Osteocyte (in vitro differentiated cells): ENCODE data around the gene TMEM45A. TPM values are rescaled to one million over a fixed set of nuclear protein-coding genes. Genes with fewer than 3 reads are reported as not detected.
"Not testable (repeated sequence)": the region's sequence is repeated elsewhere in the genome, so short reads cannot be mapped to it uniquely, and the experiment has no call there.

ENCODE experiments used
- DNase-seq: peaks from one replicate; pipeline ENCODE4 v3.0.0; 2021; ENCODE audit warnings: mixed read lengths; ENCODE audit not compliant: unreplicated experiment; ENCODE audit errors: extremely low spot score
- H3K27ac Mint-ChIP-seq: one replicate; pipeline ENCODE4 v1.8.0; 2021; ENCODE audit warnings: mild to moderate bottlenecking, mixed read lengths; ENCODE audit not compliant: unreplicated experiment
- H3K27me3 Mint-ChIP-seq: one replicate; pipeline ENCODE4 v1.8.0; 2021; ENCODE audit warnings: mixed read lengths; ENCODE audit not compliant: unreplicated experiment
- H3K36me3 Mint-ChIP-seq: one replicate; pipeline ENCODE4 v1.8.0; 2021; ENCODE audit warnings: mixed read lengths; ENCODE audit not compliant: unreplicated experiment
- H3K4me1 Mint-ChIP-seq: one replicate; pipeline ENCODE4 v1.8.0; 2021; ENCODE audit warnings: mixed read lengths; ENCODE audit not compliant: unreplicated experiment
- H3K4me3 Mint-ChIP-seq: one replicate; pipeline ENCODE4 v1.8.0; 2021; ENCODE audit warnings: mild to moderate bottlenecking, moderate library complexity, mixed read lengths; ENCODE audit not compliant: unreplicated experiment
- H3K9me3 Mint-ChIP-seq: one replicate; pipeline ENCODE4 v1.8.0; 2021; ENCODE audit warnings: mixed read lengths; ENCODE audit not compliant: unreplicated experiment
- total RNA-seq: library from RNA; stranded (reverse); gene quantifications from 2 replicates; pipeline ENCODE4 v1.2.1, GENCODE V29; 2021
- TF ChIP-seq, protein P1 (sequence below): fragments of 200-600 bp; sonication (generic); IDR thresholded peaks from 2 replicates; pipeline ENCODE4 v1.5.0; 2021; ENCODE audit warnings: antibody characterized with exemption, mild to moderate bottlenecking, moderate library complexity

TMEM45A gene
- total RNA-seq, 1 donor from 2014 or later = 29.1 TPM

DNA sequence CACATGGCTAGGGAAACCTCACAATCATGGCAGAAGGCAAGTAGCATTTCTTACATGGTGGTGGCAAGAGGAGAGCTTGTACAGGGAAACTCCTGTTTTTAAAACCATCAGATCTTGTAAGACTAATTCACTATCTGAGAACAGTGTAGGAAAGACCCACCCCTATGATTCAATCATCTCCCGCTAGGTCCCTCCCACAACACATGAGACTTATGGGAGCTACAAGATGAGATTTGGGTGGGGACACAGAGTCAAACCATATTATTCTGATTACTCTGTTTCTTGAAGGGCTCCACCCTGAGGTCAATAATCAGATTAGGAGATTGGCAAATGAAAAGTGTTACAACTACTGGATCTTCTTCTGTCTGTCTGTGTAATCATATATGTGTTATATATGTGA lies 21.5 kb upstream of the TMEM45A start:
- Mint-ChIP-seq H3K4me3 (no peak overlapping the region), H3K27me3 (peaks cover 10% of the 10 kb centered on the region), H3K27ac (no peak overlapping the region), H3K9me3 (peaks cover 12% of the 10 kb centered on the region), H3K4me1 (peaks cover 3% of the 10 kb centered on the region), H3K36me3 (no peaks in the 10 kb centered on the region)
- no peak for DNase-seq
- TF ChIP-seq, protein P1, sequence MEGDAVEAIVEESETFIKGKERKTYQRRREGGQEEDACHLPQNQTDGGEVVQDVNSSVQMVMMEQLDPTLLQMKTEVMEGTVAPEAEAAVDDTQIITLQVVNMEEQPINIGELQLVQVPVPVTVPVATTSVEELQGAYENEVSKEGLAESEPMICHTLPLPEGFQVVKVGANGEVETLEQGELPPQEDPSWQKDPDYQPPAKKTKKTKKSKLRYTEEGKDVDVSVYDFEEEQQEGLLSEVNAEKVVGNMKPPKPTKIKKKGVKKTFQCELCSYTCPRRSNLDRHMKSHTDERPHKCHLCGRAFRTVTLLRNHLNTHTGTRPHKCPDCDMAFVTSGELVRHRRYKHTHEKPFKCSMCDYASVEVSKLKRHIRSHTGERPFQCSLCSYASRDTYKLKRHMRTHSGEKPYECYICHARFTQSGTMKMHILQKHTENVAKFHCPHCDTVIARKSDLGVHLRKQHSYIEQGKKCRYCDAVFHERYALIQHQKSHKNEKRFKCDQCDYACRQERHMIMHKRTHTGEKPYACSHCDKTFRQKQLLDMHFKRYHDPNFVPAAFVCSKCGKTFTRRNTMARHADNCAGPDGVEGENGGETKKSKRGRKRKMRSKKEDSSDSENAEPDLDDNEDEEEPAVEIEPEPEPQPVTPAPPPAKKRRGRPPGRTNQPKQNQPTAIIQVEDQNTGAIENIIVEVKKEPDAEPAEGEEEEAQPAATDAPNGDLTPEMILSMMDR = no peak

DNA sequence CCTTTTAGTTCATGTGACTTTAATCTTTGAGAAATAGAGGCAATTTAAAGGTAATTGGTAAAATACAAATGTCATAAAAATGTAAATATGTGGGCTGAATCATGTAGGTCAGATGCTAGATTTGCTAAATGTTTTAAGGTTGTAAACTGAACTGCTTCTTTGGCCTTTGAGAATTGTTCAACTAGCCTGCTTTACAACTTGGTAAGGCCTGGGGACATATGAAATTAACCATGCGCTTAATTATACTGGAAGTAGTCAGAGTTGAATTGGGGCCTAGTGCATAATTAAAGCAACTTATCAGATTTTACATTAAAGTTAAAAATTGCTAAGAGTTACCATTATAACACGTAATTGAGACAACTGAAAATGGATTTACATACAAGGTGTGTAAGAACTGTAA lies 21.0 kb upstream of the TMEM45A start:
- peaks cover 15% of the 10 kb centered on the region for H3K9me3 Mint-ChIP-seq
- no peak overlapping the region for H3K4me3 Mint-ChIP-seq
- no peaks in the 10 kb centered on the region for H3K4me1 Mint-ChIP-seq
- DNase-seq = no peak
- TF ChIP-seq, protein P1 = no peak
- H3K27ac Mint-ChIP-seq = no peak overlapping the region
- H3K27me3 Mint-ChIP-seq = peaks cover 15% of the 10 kb centered on the region
- H3K36me3 Mint-ChIP-seq = no peaks in the 10 kb centered on the region

DNA sequence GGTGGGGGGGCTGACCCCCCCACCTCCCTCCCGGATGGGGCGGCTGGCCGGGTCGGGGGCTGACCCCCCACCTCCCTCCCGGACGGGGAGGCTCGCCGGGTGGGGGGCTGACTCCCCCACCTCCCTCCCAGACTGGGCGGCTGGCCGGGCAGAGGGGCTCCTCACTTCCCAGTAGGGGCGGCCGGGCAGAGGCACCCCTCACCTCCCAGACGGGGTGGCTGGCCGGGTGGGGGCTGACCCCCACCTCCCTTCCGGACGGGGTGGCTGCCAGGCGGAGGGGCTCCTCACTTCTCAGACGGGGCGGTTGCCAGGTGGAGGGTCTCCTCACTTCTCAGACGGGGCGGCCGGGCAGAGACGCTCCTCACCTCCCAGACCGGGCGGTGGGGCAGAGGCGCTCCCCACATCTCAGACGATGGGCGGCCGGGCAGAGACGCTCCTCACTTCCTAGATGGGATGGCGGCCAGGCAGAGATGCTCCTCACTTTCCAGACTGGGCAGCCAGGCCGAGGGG lies 14.5 kb upstream of the TMEM45A start:
- not testable (repeated sequence) for H3K9me3 Mint-ChIP-seq, H3K27ac Mint-ChIP-seq, DNase-seq, H3K4me1 Mint-ChIP-seq, H3K4me3 Mint-ChIP-seq, H3K36me3 Mint-ChIP-seq
- peaks cover 43% of the 10 kb centered on the region for H3K27me3 Mint-ChIP-seq

DNA sequence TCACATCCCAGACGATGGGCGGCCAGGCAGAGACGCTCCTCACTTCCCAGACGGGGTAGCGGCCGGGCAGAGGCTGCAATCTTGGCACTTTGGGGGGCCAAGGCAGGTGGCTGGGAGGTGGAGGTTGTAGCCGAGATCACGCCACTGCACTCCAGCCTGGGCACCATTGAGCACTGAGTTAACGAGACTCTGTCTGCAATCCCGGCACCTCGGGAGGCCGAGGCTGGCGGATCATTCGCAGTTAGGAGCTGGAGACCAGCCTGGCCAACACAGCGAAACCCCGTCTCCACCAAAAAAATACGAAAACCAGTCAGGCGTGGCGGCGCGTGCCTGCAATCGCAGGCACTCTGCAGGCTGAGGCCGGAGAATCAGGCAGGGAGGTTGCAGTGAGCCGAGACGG lies 13.9 kb upstream of the TMEM45A start:
- not testable (repeated sequence) for DNase-seq, H3K27ac Mint-ChIP-seq, H3K36me3 Mint-ChIP-seq, H3K4me3 Mint-ChIP-seq, H3K9me3 Mint-ChIP-seq, H3K4me1 Mint-ChIP-seq
- peaks cover 48% of the 10 kb centered on the region for H3K27me3 Mint-ChIP-seq

DNA sequence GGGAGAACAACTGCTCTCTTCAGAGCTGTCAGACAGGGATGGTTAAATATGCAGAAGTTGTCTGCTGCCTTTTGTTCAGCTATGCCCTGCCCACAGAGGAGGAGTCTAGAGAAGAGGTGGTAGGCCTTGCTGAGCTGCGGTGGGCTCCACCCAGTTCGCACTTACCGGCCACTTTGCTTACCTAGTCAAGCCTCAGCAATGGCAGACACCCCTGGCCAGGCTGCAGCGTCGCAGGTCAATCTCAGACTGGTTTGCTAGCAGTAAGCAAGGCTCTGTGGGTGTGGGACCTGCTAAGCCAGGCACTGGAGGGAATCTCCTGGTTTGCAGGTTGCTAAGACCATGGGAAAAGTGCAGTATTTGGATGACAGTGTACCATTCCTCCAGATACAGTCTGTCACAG lies 12.3 kb upstream of the TMEM45A start:
- Mint-ChIP-seq H3K36me3 (no peaks in the 10 kb centered on the region), H3K9me3 (peaks cover 8% of the 10 kb centered on the region), H3K27ac (no peak overlapping the region), H3K4me1 (no peaks in the 10 kb centered on the region), H3K27me3 (peaks cover 59% of the 10 kb centered on the region), H3K4me3 (no peak overlapping the region)
- TF ChIP-seq, protein P1 = no peak
- no peak for DNase-seq

DNA sequence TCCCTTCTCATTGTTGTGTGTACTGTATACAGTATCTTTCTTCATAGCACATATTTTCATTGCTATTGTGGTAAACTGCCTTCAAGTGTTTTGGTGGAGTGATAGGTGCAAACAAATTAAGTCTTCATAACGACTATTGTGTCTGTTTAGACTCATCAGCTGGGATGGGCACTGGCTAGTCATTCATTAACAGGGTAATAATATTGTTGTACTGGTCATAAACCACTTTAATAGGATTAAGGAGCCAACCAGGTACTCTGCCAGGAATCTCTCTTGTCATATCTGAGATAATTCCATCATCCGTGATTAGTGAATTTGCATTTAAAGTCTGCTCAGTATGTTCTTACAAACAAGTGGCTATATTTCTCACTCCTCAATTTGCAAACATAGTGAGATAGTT lies 10.2 kb upstream of the TMEM45A start:
- peaks cover 48% of the 10 kb centered on the region for H3K27me3 Mint-ChIP-seq
- H3K9me3 Mint-ChIP-seq = peaks cover 5% of the 10 kb centered on the region
- H3K4me3 Mint-ChIP-seq = no peak overlapping the region
- no peak for DNase-seq
- TF ChIP-seq, protein P1 = no peak
- H3K36me3 Mint-ChIP-seq = no peaks in the 10 kb centered on the region
- H3K4me1 Mint-ChIP-seq = no peaks in the 10 kb centered on the region
- no peak overlapping the region for H3K27ac Mint-ChIP-seq
